ENCODE measurements around the gene GGTLC1. TPM values are rescaled to one million over a fixed set of nuclear protein-coding genes. Genes with fewer than 3 reads are reported as not detected.

Gene GGTLC1
- not detected in 2 replicates for total RNA-seq

DNA sequence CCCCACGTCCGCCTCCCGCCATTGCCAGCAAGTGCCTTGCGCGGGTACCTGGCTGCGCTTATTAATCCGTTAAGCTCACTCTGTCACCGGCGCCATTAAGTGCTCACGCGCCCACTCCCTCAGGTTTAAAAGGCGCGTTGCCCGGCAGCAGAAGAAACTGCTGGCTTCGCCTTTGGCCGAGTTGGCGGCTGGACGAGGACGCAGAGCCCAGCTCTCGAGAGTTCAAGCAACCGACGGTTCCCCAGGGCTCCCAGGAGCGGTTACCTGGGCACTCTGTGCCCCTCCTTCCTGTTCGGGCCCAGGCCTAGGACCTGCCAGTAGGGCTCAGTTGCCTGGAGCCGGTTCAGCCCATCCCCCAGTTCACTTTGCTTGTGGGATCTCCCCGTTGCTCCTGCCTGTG is at the start of gene GGTLC1:
GGTLC1 (minus strand) TSS at position 219 of the 400 bp plus-strand sequence. CDS start 2,168 bp downstream, outside the sequence.
- intact Hi-C loops (cut with micrococcal nuclease) = no loop called here

GRCh38 chr20:24034820-24035219 is 46.2 kb upstream of the GGTLC1 start:
- intact Hi-C loops (cut with micrococcal nuclease) = no loop called here

DNA sequence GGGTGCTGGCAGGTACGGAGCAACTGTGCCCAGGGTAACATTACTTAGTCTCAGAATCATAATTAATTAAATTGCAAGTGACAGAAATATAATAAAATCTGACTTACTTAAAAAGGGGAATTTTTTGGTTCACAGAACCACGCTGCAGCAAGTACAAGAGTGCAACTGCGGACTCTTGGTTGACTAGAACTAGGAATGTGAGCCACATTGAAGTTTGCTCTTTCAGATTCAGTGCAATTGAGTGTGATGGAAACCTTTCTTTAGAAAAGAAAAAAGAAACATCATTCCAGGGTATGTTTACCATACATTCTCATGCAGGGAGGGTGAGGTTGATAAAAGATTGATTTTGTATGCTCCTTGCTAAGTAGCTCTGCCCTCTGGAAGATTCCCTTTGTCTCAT is 45.0 kb upstream of the GGTLC1 start:
- intact Hi-C loops (cut with micrococcal nuclease) = no loop called here

DNA sequence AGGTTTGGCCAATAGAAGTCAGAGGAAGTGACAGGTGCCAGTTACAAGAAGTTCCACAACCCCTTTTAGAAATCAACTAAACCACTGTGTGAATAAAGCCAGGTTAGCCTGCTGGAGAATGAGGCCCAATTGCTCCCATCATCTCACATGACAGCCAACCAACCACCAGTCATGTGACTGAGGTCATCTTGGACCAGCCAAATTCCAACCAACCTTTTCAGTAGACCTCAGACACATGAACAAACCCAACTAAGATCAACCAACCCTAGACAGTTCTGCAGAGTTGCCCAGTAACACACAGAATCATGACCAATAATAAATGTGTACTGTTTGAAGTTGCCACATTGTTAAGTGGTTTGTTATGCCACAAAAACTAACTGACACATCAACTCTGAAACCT is 44.6 kb upstream of the GGTLC1 start:
- intact Hi-C loops (cut with micrococcal nuclease) = no loop called here

GRCh38 chr20:24032400-24032898 is 43.9 kb upstream of the GGTLC1 start:
- intact Hi-C loops (cut with micrococcal nuclease) = no loop called here

DNA sequence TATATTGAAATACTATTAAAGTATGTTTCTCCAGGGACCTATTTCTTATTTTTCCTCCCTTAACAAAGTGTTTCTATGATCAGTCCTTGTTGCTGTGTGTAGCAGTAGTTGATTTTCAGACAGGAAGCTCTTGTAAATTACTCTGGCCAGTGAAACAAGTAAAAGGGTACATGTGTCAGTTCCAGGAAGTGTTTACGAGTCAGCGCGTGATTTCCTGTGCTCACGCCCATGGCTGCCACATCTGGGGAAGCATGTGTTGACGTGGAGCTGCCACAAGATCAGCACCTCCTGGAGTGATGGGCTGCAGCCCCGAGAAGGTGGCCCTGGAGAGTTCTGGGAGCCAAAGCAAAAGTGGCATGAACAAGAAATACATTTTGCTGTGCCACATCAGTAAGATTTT is 38.6 kb upstream of the GGTLC1 start:
- intact Hi-C loops (cut with micrococcal nuclease) = loop anchor here (1.0 to 5.0 kb wide), 4 partner anchors 18 to 920 kb away; partner anchors contain the start of gene CST7

- intact Hi-C loops (cut with micrococcal nuclease) = no loop called here
Measured at GRCh38 chr20:24022621-24023180, 34.1 kb upstream of the GGTLC1 start.

DNA sequence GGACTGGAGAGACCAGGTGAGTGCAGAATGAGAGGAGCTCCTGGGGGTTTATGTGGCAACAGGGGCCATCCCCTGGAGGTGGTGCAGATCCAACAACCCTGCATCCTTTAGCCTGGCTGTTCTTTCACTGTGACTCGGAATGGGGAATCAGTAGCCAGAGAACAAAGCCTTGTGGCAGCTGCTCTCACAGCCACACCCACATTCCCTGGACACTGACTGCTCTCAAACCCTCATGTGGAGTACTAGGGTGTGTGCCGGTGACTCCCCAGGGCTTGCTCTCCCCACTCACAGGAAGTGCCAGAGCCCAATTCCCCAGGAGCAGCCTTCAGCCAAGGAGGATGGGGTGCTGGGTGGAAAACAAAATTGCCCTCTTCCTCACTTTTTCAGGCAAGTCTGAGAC is 30.2 kb upstream of the GGTLC1 start:
- intact Hi-C loops (cut with micrococcal nuclease) = no loop called here

DNA sequence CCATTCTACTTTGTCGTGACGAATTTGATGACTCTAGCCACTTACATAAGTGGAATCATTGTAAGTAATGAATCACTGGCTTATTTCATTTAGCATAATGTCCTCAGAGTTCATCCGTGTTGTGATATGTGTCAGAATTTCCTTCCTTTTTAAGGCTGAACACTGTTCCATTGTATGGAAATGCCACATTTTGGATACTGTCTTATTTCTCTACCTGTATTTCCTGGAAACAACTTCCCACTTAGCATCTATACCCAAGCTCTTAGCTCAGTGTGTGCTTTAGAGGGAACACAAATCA is 28.8 kb upstream of the GGTLC1 start:
- intact Hi-C loops (cut with micrococcal nuclease) = no loop called here

- intact Hi-C loops (cut with micrococcal nuclease) = no loop called here
Measured at GRCh38 chr20:24016607-24017457, 28.3 kb upstream of the GGTLC1 start.

DNA sequence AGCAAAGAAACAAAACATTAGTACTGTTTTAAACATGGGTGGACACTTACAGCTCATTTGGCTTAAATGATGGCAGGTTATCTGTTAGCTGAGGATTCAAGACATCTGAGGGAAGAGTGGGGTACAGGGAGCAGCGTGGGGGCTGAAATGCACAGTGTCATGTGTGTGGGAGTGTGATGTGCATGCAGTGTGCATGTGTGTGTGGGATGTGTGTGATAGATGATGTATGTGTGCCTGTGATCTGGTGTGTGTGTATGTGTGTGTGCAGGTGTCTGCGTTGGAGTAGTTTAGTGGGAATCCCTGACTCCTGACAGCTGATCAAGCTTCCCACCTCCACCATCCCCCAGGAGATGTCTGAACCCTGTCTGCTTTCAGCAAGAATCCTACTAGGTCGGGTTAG is 25.4 kb upstream of the GGTLC1 start:
- intact Hi-C loops (cut with micrococcal nuclease) = no loop called here

- intact Hi-C loops (cut with micrococcal nuclease) = no loop called here
Measured at GRCh38 chr20:24011282-24011681, 22.7 kb upstream of the GGTLC1 start.

DNA sequence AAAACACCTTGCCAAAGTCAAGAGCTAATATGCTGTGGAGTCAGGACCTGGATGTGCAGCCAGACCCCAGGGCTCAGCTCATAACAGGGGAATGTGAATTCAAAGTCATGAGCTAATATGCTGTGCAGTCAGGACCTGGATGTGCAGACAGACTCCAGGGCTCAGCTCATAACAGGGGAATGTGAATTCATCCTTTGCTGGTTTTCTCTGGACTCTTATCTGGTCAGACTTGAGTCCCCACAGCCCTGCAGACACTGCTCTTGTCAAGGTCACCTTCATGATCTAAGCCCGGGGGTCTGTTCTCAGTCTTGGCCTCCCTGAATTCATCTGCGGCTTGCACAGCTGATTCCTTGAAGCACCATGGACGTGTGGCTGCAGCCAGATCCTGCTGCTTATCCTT is 19.2 kb upstream of the GGTLC1 start:
- intact Hi-C loops (cut with micrococcal nuclease) = no loop called here

DNA sequence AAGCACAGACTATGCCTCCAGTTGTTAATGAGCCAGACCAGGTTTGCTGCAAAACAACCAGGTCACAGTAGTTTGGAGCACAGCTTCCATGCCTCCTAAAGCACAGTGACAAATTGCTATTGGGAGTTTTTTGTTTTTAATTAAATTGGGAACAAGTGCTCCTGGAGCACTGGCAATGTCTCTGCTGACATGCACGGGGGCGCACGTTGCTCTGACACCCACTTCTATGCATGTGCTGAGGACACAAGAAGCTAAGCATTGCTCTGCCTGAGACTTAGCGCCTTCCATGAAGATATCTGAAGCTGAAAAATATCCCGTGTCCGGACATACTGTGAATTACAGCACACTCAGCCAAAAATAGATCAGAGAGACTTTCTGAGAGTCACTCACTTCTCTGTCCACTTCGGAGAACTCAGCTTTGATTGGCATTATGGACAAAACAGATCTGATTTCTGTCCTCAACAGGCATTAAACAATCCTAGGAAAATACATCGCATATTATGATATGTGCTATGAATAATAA is 18.6 kb upstream of the GGTLC1 start:
- intact Hi-C loops (cut with micrococcal nuclease) = no loop called here

DNA sequence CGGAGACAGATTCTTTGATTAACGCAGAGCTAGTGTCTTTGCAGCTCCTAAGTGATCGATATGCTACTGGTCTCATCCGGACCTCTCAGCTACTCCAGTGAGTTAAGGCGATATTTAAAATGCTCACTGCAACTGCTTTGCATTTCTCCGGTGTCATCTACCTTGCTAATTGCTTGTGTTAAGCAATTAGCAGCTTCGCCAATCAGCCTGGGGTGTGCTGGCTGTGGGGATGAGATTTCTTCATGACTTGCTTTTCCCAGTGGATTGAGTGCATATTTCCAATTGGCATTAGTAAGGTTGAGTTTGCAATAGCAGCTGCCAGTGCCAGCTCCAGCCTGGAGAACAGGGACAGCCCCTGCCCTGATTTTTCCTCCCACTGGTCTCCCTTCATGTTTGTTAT is 18.0 kb upstream of the GGTLC1 start:
- intact Hi-C loops (cut with micrococcal nuclease) = no loop called here

- intact Hi-C loops (cut with micrococcal nuclease) = no loop called here
Measured at GRCh38 chr20:24004471-24004870, 15.9 kb upstream of the GGTLC1 start.

GRCh38 chr20:24002896-24003295 is 14.3 kb upstream of the GGTLC1 start:
- intact Hi-C loops (cut with micrococcal nuclease) = no loop called here

GRCh38 chr20:24001712-24002405 is 13.3 kb upstream of the GGTLC1 start:
- intact Hi-C loops (cut with micrococcal nuclease) = no loop called here

DNA sequence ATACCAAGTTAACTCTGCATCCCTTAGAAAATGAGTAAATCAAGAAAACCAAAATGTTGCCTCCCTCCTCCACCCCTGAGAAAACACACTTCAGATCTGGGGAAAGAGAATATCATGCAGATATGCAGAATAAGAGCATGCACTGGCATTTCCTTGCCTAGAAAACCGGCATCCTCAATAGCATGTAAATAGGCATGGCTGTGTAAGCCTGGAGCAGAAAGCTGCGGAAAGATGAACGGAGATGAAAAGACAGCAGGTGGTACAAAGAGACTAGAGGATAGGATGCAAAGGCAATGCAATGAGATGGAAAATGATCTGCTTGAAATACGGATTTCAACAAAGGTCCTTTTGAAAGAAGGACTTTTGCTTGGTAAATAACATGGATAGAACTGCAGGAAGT is 10.3 kb upstream of the GGTLC1 start:
- intact Hi-C loops (cut with micrococcal nuclease) = loop anchor here (5.0 to 10.0 kb wide), 2 partner anchors 64 to 112 kb away; no protein-coding TSS in a partner anchor

DNA sequence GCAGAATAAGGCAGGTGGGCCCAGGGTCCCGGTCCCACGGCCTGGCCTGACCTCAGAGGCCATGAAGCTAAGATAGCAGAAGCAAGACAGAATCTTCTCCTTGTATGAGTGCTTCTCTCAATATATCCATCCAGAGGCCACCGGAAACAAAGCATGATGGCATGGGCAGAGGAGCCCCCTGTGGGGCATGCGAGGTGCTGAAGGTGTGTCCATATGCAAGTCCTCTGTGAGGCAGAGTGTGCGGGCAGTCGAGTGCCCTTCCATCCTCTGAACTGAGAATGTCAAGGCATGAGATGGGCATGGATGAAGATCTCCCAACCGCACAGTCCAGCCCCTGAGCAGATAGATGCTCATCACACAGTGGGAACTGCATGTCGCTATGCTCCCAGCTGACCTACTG is 9.8 kb upstream of the GGTLC1 start:
- intact Hi-C loops (cut with micrococcal nuclease) = loop anchor here (5.0 to 10.0 kb wide), 2 partner anchors 64 to 111 kb away; no protein-coding TSS in a partner anchor

DNA sequence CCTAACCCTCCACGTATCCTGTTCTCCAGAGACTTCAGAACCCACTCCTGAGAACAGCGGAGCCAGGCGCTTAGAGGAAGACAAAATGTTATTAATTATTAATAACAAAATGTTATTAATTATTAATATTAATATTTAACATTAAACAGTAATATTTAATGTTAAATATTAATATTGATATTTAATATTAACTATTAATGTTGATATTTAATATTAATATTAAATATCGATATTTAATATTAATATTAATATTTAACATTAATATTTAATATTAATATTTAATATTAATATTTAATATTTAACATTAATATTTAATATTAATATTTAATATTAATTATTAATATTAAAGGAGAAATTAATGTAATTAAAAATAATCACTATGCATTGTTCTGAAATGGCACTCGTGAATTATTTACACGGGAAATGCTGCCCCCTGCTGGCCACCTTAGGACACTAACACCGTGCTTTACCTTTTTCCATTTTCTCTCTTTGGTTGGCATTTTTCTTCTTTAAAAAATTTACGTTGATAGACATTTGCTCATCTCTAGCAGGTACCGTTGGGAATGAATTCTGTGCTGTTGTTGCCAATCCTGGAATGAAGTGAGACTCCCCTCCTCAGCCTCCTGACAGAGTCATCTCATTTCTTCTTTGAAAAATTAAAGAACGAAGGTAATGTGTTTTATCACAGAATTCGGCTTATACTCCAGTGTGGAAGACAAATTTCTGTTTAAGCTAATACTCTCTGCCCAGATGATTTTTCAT is 7.5 kb upstream of the GGTLC1 start:
- intact Hi-C loops (cut with micrococcal nuclease) = loop anchor here (2.0 to 10.0 kb wide), 4 partner anchors 31 to 109 kb away; no protein-coding TSS in a partner anchor

Measured in T-helper 2 cell treated with Interferon-gamma antibody and Interleukin-4, amounts not matched to agents 100 ng/mL and 5 ng/mL, for 36 hours (primary cell).